Neural progenitor cell (in vitro differentiated cells): ENCODE data around the gene MYO16. TPM values are rescaled to one million over a fixed set of nuclear protein-coding genes. Genes with fewer than 3 reads are reported as not detected.

ENCODE experiments used
- DNase-seq: peaks from one replicate; pipeline ENCODE4 v3.0.0-alpha.2; 2016; ENCODE audit warnings: low spot score
- H2AFZ ChIP-seq: fragments of 200-600 bp; sonication (generic); replicated peaks from 2 replicates; pipeline ENCODE4 v1.6.1; 2016; ENCODE audit warnings: antibody characterized with exemption
- H3F3A ChIP-seq: fragments of 200-600 bp; sonication (generic); 2 replicates; pipeline ENCODE4 v1.6.1; 2016; ENCODE audit warnings: antibody characterized with exemption, low read depth
- H3K27ac ChIP-seq: fragments of 200-600 bp; sonication (generic); 2 replicates; pipeline ENCODE4 v1.5.1; 2016; ENCODE audit warnings: mild to moderate bottlenecking
- H3K27me3 ChIP-seq: fragments of 200-600 bp; sonication (generic); 2 replicates; pipeline ENCODE4 v1.6.1; 2016; ENCODE audit warnings: mild to moderate bottlenecking, moderate library complexity
- H3K36me3 ChIP-seq: fragments of 200-600 bp; sonication (generic); 2 replicates; pipeline ENCODE4 v1.5.1; 2016
- H3K4me1 ChIP-seq: fragments of 200-600 bp; sonication (generic); 2 replicates; pipeline ENCODE4 v1.6.1; 2016; ENCODE audit warnings: mixed run types
- H3K4me2 ChIP-seq: fragments of 200-600 bp; sonication (generic); 2 replicates; pipeline ENCODE4 v1.6.1; 2016
- H3K4me3 ChIP-seq: fragments of 200-600 bp; sonication (generic); 2 replicates; pipeline ENCODE4 v1.5.1; 2016
- H3K79me2 ChIP-seq: fragments of 200-600 bp; sonication (generic); 2 replicates; pipeline ENCODE4 v1.6.1; 2016; ENCODE audit warnings: low read depth
- H3K9ac ChIP-seq: fragments of 200-600 bp; sonication (generic); 2 replicates; pipeline ENCODE4 v1.6.1; 2016
- H3K9me3 ChIP-seq: fragments of 200-600 bp; sonication (generic); 2 replicates; pipeline ENCODE4 v1.5.1; 2016; ENCODE audit warnings: low read depth
- H4K20me1 ChIP-seq: fragments of 200-600 bp; sonication (generic); 2 replicates; pipeline ENCODE4 v1.6.1; 2016; ENCODE audit warnings: low read depth
- H3K27ac Mint-ChIP-seq: 3 replicates; pipeline ENCODE4 v1.8.0; 2021; ENCODE audit warnings: mixed read lengths
- H3K27me3 Mint-ChIP-seq: 2 replicates; pipeline ENCODE4 v1.8.0; 2022; ENCODE audit warnings: low read depth, mild to moderate bottlenecking, inconsistent platforms, moderate library complexity, mixed read lengths; ENCODE audit not compliant: insufficient read depth
- H3K36me3 Mint-ChIP-seq: 3 replicates; pipeline ENCODE4 v1.8.0; 2021; ENCODE audit warnings: mixed read lengths
- H3K4me1 Mint-ChIP-seq: 3 replicates; pipeline ENCODE4 v1.8.0; 2021; ENCODE audit warnings: mixed read lengths
- H3K4me3 Mint-ChIP-seq: 3 replicates; pipeline ENCODE4 v1.8.0; 2021; ENCODE audit warnings: mild to moderate bottlenecking, moderate library complexity, mixed read lengths
- H3K9me3 Mint-ChIP-seq: 3 replicates; pipeline ENCODE4 v1.8.0; 2020; ENCODE audit warnings: mixed read lengths
- CTCF ChIP-seq: fragments of 200-600 bp; sonication (generic); IDR thresholded peaks from 2 replicates; pipeline ENCODE4 v1.5.1; 2017; ENCODE audit warnings: antibody characterized with exemption, mild to moderate bottlenecking
- EZH2 ChIP-seq: fragments of 200-600 bp; sonication (generic); IDR thresholded peaks from 2 replicates; pipeline ENCODE4 v1.6.1; 2017; ENCODE audit warnings: antibody characterized with exemption, mild to moderate bottlenecking, moderate library complexity
- EZH2phosphoT487 ChIP-seq: fragments of 200-600 bp; sonication (generic); IDR thresholded peaks from 2 replicates; pipeline ENCODE4 v1.6.1; 2017; ENCODE audit warnings: antibody characterized with exemption
- total RNA-seq: library from RNA; depleted of rRNA; stranded (reverse); fragments of >200 nt; gene quantifications from 2 replicates; pipeline ENCODE4 v1.2.3, GENCODE V29; 2015; ENCODE audit warnings: low replicate concordance

MYO16 gene
- total RNA-seq, 1 donor from 2014 or later = 0.41 TPM

GRCh38 chr13:109158383-109158782, 529.0 kb downstream of the MYO16 start:
- no peaks in the 10 kb centered on the region for H3K36me3 ChIP-seq
- no peaks in the 10 kb centered on the region for H3F3A ChIP-seq
- peaks cover 15% of the 10 kb centered on the region for H3K4me1 ChIP-seq
- H3K27ac ChIP-seq = no peak overlapping the region
- no peak overlapping the region for H3K4me3 Mint-ChIP-seq
- TF ChIP-seq EZH2phosphoT487 (no peak), EZH2 (no peak), CTCF (no peak)
- H3K9me3 Mint-ChIP-seq = no peaks in the 10 kb centered on the region
- no peak overlapping the region for H3K27ac Mint-ChIP-seq
- H3K4me3 ChIP-seq = no peak overlapping the region
- H3K9me3 ChIP-seq = no peaks in the 10 kb centered on the region
- H3K27me3 Mint-ChIP-seq = peaks cover 3% of the 10 kb centered on the region
- no peaks in the 10 kb centered on the region for H3K27me3 ChIP-seq
- no peak overlapping the region for H3K9ac ChIP-seq
- no peaks in the 10 kb centered on the region for H3K36me3 Mint-ChIP-seq
- DNase-seq = no peak
- no peak overlapping the region for H3K4me2 ChIP-seq
- no peak overlapping the region for H2AFZ ChIP-seq
- peaks cover 43% of the 10 kb centered on the region for H3K4me1 Mint-ChIP-seq
- no peaks in the 10 kb centered on the region for H3K79me2 ChIP-seq
- no peaks in the 10 kb centered on the region for H4K20me1 ChIP-seq

- no peak overlapping the region for H3K9ac ChIP-seq
- no peaks in the 10 kb centered on the region for H3K36me3 Mint-ChIP-seq
Observed at GRCh38 chr13:109159650-109160309, 530.4 kb downstream of the MYO16 start.

GRCh38 chr13:109160357-109160756, 530.9 kb downstream of the MYO16 start:
- Histone ChIP-seq H3K4me3 (no peak overlapping the region), H3K27me3 (no peaks in the 10 kb centered on the region), H4K20me1 (no peaks in the 10 kb centered on the region), H3K36me3 (no peaks in the 10 kb centered on the region), H3K4me1 (peaks cover 19% of the 10 kb centered on the region), H3K79me2 (no peaks in the 10 kb centered on the region), H3K9ac (no peak overlapping the region), H3K27ac (no peak overlapping the region), H2AFZ (no peak overlapping the region), H3K4me2 (no peak overlapping the region), H3F3A (no peaks in the 10 kb centered on the region), H3K9me3 (no peaks in the 10 kb centered on the region)
- TF ChIP-seq CTCF (no peak), EZH2phosphoT487 (no peak), EZH2 (no peak)
- Mint-ChIP-seq H3K4me3 (no peak overlapping the region), H3K27ac (no peak overlapping the region), H3K27me3 (no peaks in the 10 kb centered on the region), H3K9me3 (no peaks in the 10 kb centered on the region), H3K36me3 (no peaks in the 10 kb centered on the region), H3K4me1 (peaks cover 39% of the 10 kb centered on the region)
- DNase-seq = no peak

More at GRCh38 chr13:109159650-109160309, 530.4 kb downstream of the MYO16 start:
- H3K4me3 ChIP-seq = no peak overlapping the region
- H3K27me3 ChIP-seq = no peaks in the 10 kb centered on the region
- Mint-ChIP-seq H3K4me1 (peaks cover 43% of the 10 kb centered on the region), H3K27ac (peak overlapping the region; percentile 89), H3K27me3 (no peaks in the 10 kb centered on the region), H3K9me3 (no peaks in the 10 kb centered on the region), H3K4me3 (no peak overlapping the region)
- no peak overlapping the region for H2AFZ ChIP-seq
- H3K27ac ChIP-seq = no peak overlapping the region
- no peaks in the 10 kb centered on the region for H3K79me2 ChIP-seq
- H3K36me3 ChIP-seq = no peaks in the 10 kb centered on the region
- H4K20me1 ChIP-seq = no peaks in the 10 kb centered on the region
- TF ChIP-seq CTCF (no peak), EZH2 (no peak), EZH2phosphoT487 (no peak)
- no peak overlapping the region for H3K4me2 ChIP-seq
- DNase-seq = no peak
- H3F3A ChIP-seq = no peaks in the 10 kb centered on the region
- no peaks in the 10 kb centered on the region for H3K9me3 ChIP-seq
- peaks cover 15% of the 10 kb centered on the region for H3K4me1 ChIP-seq
